SH-SY5Y (cell line): ENCODE measurements around the gene USP22.

Experiments used
- GATA2 ChIP-seq: IDR thresholded peaks from 2 replicates; pipeline ENCODE4 v1.6.1; 2011; ENCODE audit warnings: mild to moderate bottlenecking, low read depth, low read length
- GATA3 ChIP-seq: IDR thresholded peaks from 2 replicates; pipeline ENCODE4 v1.6.1; 2011; ENCODE audit warnings: low read depth, mild to moderate bottlenecking, low read length, moderate library complexity

DNA sequence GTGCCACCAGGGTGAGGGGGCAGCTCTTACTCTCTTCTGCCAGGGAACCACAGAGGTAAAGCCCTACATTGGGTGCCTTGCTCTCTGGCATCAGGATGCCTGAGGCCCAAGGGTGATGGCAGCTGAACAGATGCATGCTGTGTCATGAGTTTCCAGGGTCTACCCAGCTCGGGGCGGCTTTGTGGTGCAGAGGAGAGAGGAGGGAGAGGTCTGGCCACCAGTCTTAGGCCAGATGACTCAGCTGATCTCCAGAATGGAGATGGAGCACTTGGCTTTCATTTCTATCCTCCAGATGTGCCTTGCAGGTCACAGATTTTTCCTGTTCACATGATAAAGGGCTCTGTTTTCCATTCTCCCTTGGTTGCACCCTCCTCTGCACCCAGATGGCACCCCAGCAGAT lies 23.6 kb upstream of the USP22 start:
- TF ChIP-seq GATA2 (no peak), GATA3 (no peak)
